ENCODE measurements around the gene AATK. TPM values are rescaled to one million over a fixed set of nuclear protein-coding genes. Genes with fewer than 3 reads are reported as not detected.

Gene AATK
- total RNA-seq, 1 donor from 2014 or later, result 72.5 TPM

GRCh38 chr17:81068411-81069134 lies 97.4 kb downstream of the AATK start:
- DNase-seq (no peak), ATAC-seq (no peak)
- H3K4me3 ChIP-seq, result no peak overlapping the region
- intact Hi-C loops (cut with DNase I), result no loop called here
- TF ChIP-seq, protein P1, sequence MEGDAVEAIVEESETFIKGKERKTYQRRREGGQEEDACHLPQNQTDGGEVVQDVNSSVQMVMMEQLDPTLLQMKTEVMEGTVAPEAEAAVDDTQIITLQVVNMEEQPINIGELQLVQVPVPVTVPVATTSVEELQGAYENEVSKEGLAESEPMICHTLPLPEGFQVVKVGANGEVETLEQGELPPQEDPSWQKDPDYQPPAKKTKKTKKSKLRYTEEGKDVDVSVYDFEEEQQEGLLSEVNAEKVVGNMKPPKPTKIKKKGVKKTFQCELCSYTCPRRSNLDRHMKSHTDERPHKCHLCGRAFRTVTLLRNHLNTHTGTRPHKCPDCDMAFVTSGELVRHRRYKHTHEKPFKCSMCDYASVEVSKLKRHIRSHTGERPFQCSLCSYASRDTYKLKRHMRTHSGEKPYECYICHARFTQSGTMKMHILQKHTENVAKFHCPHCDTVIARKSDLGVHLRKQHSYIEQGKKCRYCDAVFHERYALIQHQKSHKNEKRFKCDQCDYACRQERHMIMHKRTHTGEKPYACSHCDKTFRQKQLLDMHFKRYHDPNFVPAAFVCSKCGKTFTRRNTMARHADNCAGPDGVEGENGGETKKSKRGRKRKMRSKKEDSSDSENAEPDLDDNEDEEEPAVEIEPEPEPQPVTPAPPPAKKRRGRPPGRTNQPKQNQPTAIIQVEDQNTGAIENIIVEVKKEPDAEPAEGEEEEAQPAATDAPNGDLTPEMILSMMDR (IDR thresholded peaks at IDR 0.05), result no peak
- H3K9me3 ChIP-seq, result no peaks in the 10 kb centered on the region
- H3K27ac ChIP-seq, result no peak overlapping the region
- peaks cover 27% of the 10 kb centered on the region for H3K4me1 ChIP-seq
- H3K36me3 ChIP-seq, result no peaks in the 10 kb centered on the region
- no peaks in the 10 kb centered on the region for H3K27me3 ChIP-seq

- intact Hi-C loops (cut with DNase I), result no loop called here
- H3K27me3 ChIP-seq, result no peaks in the 10 kb centered on the region
- peaks cover 28% of the 10 kb centered on the region for H3K4me1 ChIP-seq
- no peak for ATAC-seq
- no peak for DNase-seq
- H3K9me3 ChIP-seq, result no peaks in the 10 kb centered on the region
- no peak overlapping the region for H3K27ac ChIP-seq
- TF ChIP-seq, protein P1 (IDR thresholded peaks at IDR 0.05), result no peak
- H3K36me3 ChIP-seq, result no peaks in the 10 kb centered on the region
- no peak overlapping the region for H3K4me3 ChIP-seq
These were observed 98.6 kb downstream of the AATK start for GRCh38 chr17:81067391-81067811.

Small RNA genes lying within 50 kb of the gene (microRNA-seq; reads per million reads assigned to microRNA genes)
- not detected for gene MIR1250 (ENCODE audit: borderline microRNAs expressed)
- gene MIR3065 (ENCODE audit: borderline microRNAs expressed), result not detected
- not detected for gene MIR338 (ENCODE audit: borderline microRNAs expressed)
- gene MIR657 (ENCODE audit: borderline microRNAs expressed), result not detected

Other genes starting within 250 kb of the AATK start
- 29.9 TPM for gene CHMP6, start 174.4 kb downstream of the AATK start, total RNA-seq
- 139 TPM for gene BAIAP2, start 131.1 kb downstream of the AATK start, total RNA-seq
- not detected for gene PVALEF, start 714 bp downstream of the AATK start, total RNA-seq
- 7.5 TPM for gene CEP131, start 56.7 kb upstream of the AATK start, total RNA-seq
- 40.2 TPM for gene TEPSIN, start 72.8 kb upstream of the AATK start, total RNA-seq
- 32.6 TPM for gene NDUFAF8, start 73.1 kb upstream of the AATK start, total RNA-seq
- 87.3 TPM for gene SLC38A10, start 129.1 kb upstream of the AATK start, total RNA-seq
- 23.3 TPM for gene BAHCC1, start 229.2 kb upstream of the AATK start, total RNA-seq